Fibroblast of skin of back (primary cell): ENCODE results near the gene ILK.

Experiments
- DNase-seq: peaks from one replicate; pipeline ENCODE4 v3.0.0-alpha.2; 2013

ILK gene

DNA sequence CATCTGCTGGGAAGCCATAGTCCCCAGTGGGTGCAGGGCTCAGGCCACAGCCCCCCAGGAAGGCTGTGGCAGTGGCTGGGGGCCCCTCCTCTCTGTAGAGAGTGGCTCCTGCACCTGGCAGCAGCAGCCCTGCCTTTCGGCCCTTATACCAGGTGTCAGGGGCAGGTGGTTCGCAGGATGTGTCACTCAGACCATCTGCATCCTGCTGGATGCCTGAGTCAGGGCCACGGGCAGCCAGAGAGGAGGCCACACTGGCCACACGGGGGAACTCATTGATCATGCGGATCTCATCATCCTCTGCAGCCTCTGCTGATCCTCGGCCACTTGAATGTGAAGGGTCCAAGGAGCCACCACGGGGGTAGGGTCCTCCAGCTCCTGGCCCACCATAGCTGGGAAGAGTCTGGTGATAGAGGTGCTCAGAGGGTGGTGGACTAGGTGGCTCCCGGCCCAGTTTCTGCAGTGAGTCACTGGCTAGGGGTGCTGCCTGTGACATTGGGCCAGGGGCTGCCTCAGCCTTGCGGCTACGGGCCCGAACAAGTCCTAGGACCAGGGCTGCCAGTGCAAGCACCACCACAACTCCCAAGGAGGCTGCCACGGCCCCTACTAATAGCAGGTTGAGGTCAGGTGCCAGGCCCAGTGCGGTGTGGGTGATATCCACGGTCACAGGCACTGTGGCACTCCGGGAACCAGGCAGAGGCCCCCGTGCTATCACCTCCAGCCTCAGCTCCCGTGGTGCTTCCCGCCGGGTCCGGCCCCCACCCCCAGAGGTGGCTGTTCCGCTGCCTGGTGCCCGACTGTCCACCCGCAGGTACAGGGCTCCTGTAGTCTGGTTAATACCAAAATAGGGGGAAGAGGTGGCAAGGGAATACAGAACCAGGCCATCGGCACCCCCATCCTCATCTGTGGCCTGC lies 18.9 kb downstream of the ILK start:
- no peak for DNase-seq

- no peak for DNase-seq
These were observed 20.1 kb downstream of the ILK start for GRCh38 chr11:6623391-6624363.

DNA sequence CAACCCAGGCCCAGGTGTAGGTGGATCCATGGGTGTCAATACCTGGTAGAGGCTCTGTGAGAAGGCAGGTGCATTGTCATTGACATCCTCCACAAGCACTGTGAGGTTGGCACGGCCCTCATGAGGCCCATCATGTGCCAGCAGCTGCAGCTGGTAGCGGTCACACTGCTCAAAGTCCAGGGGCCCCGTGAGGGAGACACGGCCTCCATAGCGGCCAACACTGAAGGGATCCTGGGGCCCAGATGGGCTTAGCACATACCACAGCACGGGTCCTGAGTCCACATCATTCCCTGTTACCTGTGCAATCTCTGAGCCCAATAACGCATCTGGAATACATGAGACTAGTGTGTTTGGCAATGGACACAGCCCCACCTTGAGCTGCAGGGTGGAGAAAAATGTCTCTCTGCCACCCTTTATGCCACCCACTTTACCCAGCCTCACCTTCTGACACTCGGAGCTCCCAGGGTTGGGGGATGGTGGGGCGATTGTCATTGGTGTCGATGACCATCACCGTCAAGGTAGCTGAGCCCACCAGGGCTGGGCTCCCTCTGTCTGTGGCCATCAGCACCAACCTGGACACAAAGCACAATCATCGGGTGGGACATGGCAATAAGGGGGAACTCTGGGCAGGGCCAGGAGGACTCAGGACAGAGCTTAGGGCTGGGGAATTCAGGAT lies 21.7 kb downstream of the ILK start:
- DNase-seq: no peak

DNA sequence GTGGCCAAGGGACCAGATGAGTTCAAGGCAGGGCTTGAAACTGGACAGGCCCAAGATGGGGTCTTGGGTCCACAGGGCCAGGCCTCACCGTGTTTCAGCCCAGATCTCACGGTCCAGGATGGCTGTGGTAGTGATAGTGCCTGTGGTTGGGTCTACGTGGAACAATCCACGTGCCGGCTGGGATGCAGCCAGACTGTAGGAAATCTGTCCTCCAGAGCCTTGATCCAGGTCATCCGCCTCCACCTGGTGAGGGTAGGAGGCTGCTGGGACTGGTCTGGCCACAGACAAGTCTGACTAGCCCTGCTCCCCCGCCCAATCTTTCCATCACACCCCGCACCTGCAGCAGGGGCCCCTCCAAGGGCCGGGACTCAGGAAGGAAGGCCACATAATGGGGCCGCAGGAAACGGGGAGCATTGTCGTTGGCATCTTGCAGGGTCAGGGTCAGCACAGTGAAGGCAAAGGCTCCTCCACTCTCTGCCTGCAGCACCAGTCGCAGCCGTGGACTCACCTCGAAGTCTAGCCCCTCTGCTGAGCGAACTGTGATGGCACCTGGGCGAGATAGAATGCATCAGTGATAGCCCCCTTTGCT lies 22.4 kb downstream of the ILK start:
- no peak for DNase-seq

- no peak for DNase-seq
These were observed 23.6 kb downstream of the ILK start for GRCh38 chr11:6626971-6627761.

- DNase-seq: no peak
These were observed 24.2 kb downstream of the ILK start for GRCh38 chr11:6627762-6628241.

- DNase-seq: no peak
These were observed 25.0 kb downstream of the ILK start for GRCh38 chr11:6628526-6628925.

DNA sequence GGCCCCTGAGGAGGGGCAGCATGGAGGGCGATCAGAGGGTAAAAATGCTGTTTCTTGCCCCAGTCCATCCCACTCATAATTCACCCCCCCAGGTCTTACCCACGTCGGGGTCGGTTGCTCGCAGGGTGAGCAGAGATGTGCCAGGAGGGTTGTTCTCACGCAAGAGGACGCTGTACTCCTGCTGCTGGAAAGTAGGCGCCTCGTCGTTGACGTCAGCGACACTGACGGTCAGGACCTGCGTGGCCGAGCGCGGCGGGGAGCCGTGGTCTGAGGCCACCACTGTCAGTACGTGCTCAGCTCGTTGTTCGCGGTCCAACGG lies 26.0 kb downstream of the ILK start:
- DNase-seq: no peak

DNA sequence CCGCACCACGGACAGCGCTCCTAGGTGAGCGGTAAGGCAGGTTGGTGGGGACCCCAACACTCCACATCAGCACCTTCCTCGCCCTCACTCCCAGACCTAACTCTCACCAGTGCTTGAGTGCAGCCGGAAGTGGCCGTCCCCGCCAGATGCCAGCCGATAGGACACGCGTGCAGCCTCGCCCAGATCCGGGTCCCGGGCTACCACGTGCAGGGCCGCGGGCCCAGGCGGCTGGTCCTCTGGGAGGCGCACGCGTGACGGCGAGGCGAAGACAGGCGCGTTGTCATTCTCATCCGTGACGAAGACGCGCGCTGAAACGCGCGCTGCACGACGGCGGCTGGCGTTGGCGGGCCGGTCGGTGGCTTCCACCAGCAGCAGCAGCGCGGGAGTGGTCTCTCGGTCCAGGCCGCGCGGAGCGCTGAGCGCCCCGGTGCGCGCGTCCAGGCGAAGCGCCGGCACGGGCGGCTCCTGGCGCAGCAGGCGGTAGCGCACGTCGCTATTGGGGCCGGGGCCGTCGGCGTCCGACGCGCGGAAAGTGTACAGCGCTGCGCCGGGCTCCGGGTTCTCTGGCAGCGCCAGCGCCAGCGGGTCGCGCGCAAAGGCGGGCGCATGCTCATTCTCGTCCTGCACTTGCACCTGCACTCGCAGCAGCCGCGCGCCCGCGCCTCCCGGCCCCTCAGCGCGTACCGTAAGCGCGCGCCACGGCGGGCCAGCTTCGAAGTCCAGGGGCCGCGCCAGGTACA lies 26.5 kb downstream of the ILK start:
- no peak for DNase-seq

DNA sequence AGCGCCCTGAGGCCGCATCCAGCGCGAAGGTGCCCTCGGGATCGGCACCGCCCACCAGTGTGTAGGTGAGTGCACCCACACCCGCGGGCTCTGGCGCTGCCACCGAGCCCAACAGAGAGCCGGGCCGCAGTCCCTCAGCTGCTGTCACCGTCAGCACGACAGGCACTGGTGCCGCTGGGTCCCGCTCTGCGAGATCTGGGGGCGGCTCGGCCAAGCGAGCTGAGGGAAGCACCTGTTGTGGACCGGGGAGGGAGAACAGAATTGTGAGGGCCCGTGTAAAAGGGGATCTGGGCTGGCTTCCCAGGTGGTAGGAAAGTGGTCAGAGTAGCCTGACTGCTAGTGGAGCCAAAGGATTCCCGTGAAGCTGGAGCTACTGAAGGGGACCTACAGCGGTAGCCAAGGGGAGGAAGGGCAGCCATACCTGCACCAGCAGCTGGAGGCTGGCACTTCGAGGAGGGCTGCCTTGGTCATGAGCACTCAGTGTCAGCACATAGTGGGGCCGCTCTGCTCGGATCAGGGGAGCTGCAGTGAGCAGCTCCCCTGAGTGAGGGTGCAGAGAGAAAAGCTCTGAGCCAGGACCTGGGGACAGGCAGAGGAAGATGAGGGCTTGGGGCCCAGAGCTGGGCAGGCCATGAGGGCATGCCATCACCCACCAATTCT lies 27.2 kb downstream of the ILK start:
- DNase-seq: no peak

GRCh38 chr11:6631361-6631890 lies 27.9 kb downstream of the ILK start:
- DNase-seq: no peak

GRCh38 chr11:6632116-6633073 lies 28.8 kb downstream of the ILK start:
- no peak for DNase-seq

DNA sequence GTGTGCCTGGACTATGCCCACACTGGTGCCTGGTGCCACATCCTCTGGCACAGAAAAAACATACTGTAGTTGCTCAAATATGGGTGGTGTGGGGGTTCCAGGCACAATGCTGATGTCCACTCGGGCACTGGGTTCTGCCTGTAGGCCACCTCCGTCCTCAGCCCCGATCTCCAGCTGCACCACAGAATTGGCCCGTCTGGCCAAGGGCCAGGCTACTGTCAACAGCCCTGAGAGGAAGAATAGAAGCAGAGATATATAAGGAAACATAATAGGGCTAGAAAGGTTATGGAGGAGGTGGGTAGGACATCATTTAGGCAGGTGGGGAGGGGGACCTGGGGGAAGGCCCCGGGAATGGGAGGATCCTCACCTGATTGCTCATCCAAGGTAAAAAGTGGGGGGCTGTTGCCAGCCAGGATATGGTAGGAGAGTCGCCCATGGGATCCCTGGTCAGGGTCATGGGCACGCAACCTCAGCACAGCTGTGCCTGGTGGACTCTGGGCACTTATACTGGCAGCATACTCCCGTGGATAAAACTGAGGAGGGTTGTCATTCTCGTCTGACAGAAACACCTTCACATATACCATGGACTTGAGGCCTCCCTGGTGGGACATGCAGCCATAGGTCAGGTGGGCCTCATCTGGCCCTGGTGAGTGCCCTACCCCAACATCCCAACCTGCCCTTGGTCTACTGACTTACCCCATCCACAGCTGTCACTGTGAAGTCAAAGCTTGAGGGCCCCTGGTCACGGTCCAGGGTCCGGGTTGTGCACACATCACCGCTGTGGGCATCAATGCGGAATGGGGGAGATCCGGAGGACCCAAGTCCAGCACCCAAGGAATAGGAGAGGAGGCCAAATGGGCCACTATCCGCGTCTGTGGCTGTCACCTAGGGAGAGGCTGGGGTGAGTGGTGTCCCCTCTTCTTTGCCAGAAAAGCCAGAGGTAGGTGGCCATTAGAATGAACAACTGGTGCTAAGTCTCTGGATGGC lies 30.1 kb downstream of the ILK start:
- no peak for DNase-seq

DNA sequence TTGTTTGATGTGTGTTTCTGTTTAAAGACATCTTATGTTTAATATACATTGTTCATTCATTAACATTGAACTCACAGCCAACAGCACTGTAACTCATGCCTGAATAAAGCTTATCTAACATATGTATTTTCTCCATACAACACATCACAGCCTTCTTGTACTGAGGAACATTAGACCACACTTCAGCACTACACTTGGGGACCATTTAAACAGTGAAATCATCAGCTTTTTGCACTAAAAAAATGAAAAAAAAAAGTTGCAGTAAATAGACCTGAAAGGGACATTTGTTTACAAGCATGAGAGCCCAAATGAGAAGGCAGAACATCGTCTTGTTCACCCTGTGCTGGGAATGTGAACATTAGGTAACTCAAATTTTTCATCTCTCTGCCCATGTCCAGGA lies 31.0 kb downstream of the ILK start:
- DNase-seq: no peak

DNA sequence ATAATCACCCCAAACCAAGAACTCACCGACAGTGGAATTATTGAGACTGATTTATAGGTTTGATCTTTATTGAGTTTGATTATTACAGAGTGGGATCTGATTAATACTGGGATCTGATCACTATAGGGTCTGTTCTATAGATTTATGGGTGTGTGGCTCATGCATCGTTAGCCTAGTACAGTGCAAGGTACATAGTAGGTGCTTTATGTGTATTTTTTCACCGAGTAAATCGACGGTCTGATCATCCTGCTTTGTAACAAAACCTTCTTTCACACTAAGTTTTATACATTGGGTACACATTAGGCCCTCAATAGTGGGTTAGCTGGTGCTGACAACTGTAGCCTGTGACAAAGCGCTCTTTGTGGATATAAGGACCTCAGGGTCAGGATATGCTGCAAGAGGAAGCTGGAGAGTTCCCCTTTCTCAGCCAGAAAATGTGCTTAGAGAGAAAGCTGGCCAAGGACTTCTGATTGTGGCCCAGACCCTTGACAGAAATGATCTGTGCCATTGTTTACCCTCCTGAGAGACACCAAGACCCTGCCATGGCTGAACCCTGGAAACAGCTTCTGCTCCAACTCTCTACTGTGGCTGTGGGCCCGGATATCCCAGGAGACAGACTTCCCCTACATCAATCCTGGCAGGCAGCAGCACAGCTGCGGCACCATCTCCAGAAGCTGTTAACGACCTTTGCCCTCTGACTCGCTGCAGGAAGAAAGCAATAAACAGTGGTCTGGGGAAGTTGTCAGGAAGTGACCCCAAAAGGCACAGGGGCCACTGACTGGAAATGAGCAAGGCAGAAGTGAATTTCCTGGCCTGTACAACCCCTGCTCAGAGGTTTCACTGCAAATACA lies 31.7 kb downstream of the ILK start:
- DNase-seq: no peak

GRCh38 chr11:6636480-6636879 lies 32.9 kb downstream of the ILK start:
- DNase-seq: no peak

DNA sequence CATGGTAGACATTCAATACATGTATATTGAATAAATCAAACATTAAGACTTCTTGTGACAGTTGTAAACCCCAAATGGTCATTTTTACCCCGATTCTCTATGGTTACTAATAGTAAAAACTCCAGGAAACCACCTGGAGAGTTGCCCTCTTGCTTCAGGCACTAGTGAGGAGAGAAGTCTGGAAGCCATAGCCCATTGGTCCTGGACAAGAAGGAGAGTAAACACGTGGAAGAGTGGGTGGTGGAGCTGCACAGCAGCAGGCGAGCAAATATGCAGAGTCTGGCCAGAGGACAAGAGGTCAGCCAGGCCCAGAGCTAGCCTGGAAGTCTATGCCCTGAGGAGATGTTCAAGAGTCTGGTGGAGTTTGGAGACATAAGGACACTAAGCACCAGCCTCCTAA lies 34.3 kb downstream of the ILK start:
- DNase-seq: no peak
